Small intestine (tissue), 7 donors: ENCODE data around the gene ZMPSTE24. TPM values are rescaled to one million over a fixed set of nuclear protein-coding genes. Genes with fewer than 3 reads are reported as not detected.

Experiments
- DNase-seq, 2 donors: peaks; one replicate each; pipeline versions ENCODE4 v3.0.0 to v3.0.0-alpha.2; 2013
- FAIRE-seq: peaks from 2 replicates; lab custom pipeline; 2012; peaks lifted over from hg19 to GRCh38; lab: Jason Lieb, UNC
- H3K27ac ChIP-seq, 3 donors: one replicate each; pipeline ENCODE4 v1.5.1; 2013; ENCODE audit warnings: low read length in 2 of 3, mild to moderate bottlenecking in 2 of 3, control low read depth in 1 of 3, inconsistent platforms in 1 of 3, low read depth in 1 of 3, moderate library complexity in 1 of 3
- H3K27me3 ChIP-seq, 3 donors: one replicate each; pipeline ENCODE4 v1.6.1; 2013; ENCODE audit warnings: low read length in 3 of 3, inconsistent platforms in 1 of 3; ENCODE audit not compliant: control insufficient read depth in 3 of 3, insufficient read depth in 3 of 3
- H3K36me3 ChIP-seq, 3 donors: one replicate each; pipeline ENCODE4 v1.6.1; 2013; ENCODE audit warnings: low read length in 3 of 3, inconsistent platforms in 1 of 3, low read depth in 1 of 3, mild to moderate bottlenecking in 1 of 3, moderate library complexity in 1 of 3; ENCODE audit not compliant: control insufficient read depth in 3 of 3, insufficient read depth in 2 of 3
- H3K4me1 ChIP-seq, 3 donors: one replicate each; pipeline ENCODE4 v1.6.1; 2013; ENCODE audit warnings: low read length in 2 of 3, inconsistent platforms in 1 of 3, low read depth in 1 of 3, mild to moderate bottlenecking in 1 of 3, moderate library complexity in 1 of 3; ENCODE audit not compliant: control insufficient read depth in 3 of 3, insufficient read depth in 2 of 3
- H3K4me3 ChIP-seq, 3 donors: one replicate each; pipeline ENCODE4 v1.5.1; 2013; ENCODE audit warnings: low read length in 3 of 3, control low read depth in 1 of 3, inconsistent platforms in 1 of 3, low read depth in 1 of 3, mild to moderate bottlenecking in 1 of 3, moderate library complexity in 1 of 3
- H3K9me3 ChIP-seq, 2 donors: one replicate each; pipeline ENCODE4 v1.6.1; 2013; ENCODE audit warnings: low read depth in 1 of 2, low read length in 1 of 2; ENCODE audit not compliant: control insufficient read depth in 2 of 2, insufficient read depth in 1 of 2
- WGBS, 3 donors: extraction: QIAGEN DNeasy Blood & Tissue Kit; methylation state at CpG; one replicate each; pipeline ENCODE4 v1.1.7; 2013; 5-methylcytosine and 5-hydroxymethylcytosine counted together
- polyA plus RNA-seq, 4 donors: library from polyadenylated mRNA; stranded (reverse) in 3 of 4; unstranded in 1 of 4; fragments of 200-250 nt in 3 of 4; fragments of 120-200 nt in 1 of 4; gene quantifications; one replicate each; pipeline versions ENCODE4 v1.2.1 to v1.2.3, GENCODE V29; 2013
- donor health status: healthy with polysubstance abuse.
- donor health status: control.
- donor health status: control.
- donor health status: Bipolar disorder and iron deficiency.
- donor health status: healthy.

The ZMPSTE24 gene
- polyA plus RNA-seq, 4 donors = 9.8 to 45.0 (median 22.2) TPM

DNA sequence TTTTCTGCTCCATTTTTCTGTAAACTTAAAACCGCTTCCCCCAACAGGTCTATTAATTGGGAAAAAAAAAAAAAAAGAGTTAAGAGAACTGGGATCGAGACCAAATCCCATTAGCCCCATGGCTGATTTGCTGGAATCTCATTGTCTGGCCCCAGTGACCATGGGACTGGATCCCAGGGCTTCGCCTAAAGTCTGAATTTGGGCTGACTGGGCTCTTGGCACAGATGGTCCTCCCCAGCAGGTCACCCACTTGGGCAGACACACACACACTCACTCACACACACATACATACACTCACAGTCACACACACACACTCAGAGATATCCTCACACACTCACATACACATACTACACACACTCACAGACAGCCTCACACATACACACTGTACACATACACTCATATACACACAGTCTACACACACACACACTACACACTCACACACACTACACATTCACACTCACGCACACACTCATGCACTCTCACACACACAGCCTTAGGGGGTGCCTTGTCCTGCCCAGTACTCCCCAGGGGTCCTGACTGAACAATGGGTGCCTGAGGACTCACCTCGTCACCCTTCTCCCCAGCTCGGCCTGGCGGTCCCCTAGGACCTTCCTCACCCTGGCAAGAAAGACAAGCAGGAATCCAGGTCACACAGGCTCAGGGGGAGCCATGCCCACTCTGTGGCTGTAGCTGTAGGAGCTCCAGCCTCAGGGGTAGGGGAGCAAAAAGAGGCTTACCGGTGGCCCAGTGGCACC, 51.5 kb downstream of the ZMPSTE24 start:
- FAIRE-seq = no peak
- WGBS, 3 donors = 80 to 93% (median 92%) methylated on average over 7 to 8 of the region's 8 CpGs
- Histone ChIP-seq H3K9me3 (no peaks in the 10 kb centered on the region), H3K4me1 (peaks cover 0 to 29% (median 3%) of the 10 kb centered on the region in 3 donors), H3K27me3 (peaks cover 0 to 2% (median 0%) of the 10 kb centered on the region in 3 donors), H3K4me3 (no peak overlapping the region), H3K27ac (no peak overlapping the region), H3K36me3 (peaks cover 0 to 2% (median 0%) of the 10 kb centered on the region in 3 donors)
- DNase-seq = no peak

DNA sequence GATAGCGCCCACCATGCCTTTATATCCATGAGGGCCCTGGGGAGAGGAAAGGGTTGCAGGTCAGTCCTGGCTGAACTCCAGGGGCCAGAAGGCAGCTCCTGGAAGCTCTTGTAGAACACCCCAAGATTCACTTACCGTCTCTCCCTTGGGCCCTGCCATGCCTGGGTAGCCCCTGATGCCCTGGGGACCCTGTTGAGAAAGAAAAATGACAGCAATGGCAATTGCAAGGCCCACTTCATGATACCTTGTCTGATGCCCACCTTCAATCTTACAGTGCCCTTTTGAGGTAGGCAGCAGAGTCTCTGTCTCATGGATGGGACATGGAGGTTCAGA, 52.1 kb downstream of the ZMPSTE24 start:
- Histone ChIP-seq H3K27me3 (peaks cover 0 to 7% (median 0%) of the 10 kb centered on the region in 3 donors), H3K4me3 (no peak overlapping the region), H3K9me3 (no peaks in the 10 kb centered on the region), H3K27ac (no peak overlapping the region), H3K4me1 (peaks cover 0 to 34% (median 3%) of the 10 kb centered on the region in 3 donors), H3K36me3 (peaks cover 0 to 2% (median 0%) of the 10 kb centered on the region in 3 donors)
- 65 to 93% (median 90%) methylated on average over 2 of the region's 2 CpGs for WGBS, 3 donors
- FAIRE-seq = no peak
- no peak for DNase-seq

DNA sequence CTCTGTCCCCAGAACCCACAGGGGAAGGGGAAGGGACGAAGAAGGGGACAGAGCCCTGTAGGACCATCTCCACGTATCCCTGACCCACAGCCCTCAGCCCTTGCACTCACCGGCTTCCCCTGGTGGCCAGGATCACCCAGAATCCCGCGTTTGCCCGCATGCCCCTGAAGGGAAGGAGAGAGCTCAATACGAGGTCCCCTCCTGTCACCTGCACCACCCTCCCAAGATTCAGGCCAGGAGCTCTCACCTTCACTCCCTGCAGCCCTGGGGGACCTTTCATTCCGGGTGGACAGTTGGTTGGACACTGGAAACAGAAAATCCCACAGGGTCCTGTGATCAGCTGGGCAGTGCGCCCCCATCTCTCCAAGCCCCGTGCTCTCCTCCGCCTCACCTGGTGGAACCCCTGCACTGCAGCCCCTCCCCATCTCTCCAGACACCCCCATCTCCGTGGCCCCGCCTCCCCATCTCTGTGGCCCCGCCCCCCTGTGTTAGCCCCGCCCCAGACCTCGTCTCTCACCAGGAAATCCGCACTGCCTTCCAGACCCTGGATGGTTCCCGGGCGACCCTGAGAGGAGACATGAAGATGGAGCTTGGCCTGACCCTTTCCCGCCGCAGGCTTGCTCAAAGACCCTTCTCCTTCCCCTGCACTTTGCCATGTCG, 53.1 kb downstream of the ZMPSTE24 start:
- peaks cover 0 to 2% (median 0%) of the 10 kb centered on the region in 3 donors for H3K36me3 ChIP-seq
- H3K9me3 ChIP-seq = no peaks in the 10 kb centered on the region
- no peak for DNase-seq
- H3K4me3 ChIP-seq = no peak overlapping the region
- peaks cover 0 to 17% (median 4%) of the 10 kb centered on the region in 3 donors for H3K27me3 ChIP-seq
- FAIRE-seq = no peak
- peaks cover 0 to 42% (median 3%) of the 10 kb centered on the region in 3 donors for H3K4me1 ChIP-seq
- 86 to 92% (median 87%) methylated on average over 16 to 22 of the region's 22 CpGs for WGBS, 3 donors
- H3K27ac ChIP-seq = no peak overlapping the region

GRCh38 chr1:40311692-40312091, 53.7 kb downstream of the ZMPSTE24 start:
- DNase-seq = no peak
- H3K27me3 ChIP-seq = peaks cover 2 to 21% (median 4%) of the 10 kb centered on the region in 3 donors
- H3K9me3 ChIP-seq = no peaks in the 10 kb centered on the region
- H3K27ac ChIP-seq = no peak overlapping the region
- peaks cover 0 to 42% (median 3%) of the 10 kb centered on the region in 3 donors for H3K4me1 ChIP-seq
- 84 to 95% (median 88%) methylated on average over 5 of the region's 5 CpGs for WGBS, 3 donors
- H3K4me3 ChIP-seq = no peak overlapping the region
- FAIRE-seq = no peak
- H3K36me3 ChIP-seq = peaks cover 0 to 2% (median 0%) of the 10 kb centered on the region in 3 donors

DNA sequence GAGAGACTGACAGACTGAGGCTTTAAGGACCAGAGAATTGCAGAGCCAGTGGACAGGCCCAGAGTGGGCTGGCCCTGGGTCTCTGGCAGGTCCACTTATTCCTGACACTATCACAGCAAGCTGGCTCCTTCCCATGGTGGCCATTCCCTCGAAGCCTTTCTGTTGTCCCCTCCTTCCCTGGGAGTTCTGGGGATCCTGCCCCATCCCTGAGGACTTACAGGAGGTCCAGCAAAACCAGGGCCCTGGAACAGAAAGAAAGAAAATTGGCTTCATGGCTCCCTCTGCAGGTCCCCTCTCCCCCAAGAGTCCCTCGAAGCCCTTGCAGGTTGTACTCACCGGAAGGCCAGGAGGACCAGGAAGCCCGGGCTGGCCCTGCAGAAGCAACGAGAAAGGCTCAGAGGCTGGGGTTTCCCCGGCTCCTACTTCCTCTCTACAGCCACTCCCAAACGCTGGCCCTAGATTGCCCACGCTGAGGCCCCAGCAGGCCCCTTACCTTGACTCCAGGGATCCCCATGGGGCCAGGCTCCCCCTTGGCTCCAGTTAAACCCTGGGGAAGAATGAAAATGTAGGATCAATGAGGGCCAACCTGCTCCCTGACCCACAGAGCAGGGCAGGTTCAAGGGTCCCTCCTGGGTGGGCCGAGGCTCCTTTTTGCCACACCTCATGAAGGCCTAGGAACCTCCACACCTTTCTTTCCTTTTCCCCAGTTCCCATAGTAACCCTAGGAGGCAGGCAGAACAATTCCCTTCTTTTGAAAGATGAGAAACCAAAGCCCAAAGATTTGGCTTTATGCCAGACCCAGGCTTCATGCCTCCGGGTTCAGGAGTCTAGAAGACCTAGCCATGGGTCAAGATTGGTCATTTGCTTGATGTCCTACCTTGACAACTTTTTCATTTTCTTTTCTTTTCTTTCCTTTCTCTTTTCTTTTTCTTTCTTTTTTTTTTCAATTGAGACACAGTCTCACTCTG, 54.5 kb downstream of the ZMPSTE24 start:
- H3K27me3 ChIP-seq = peaks cover 2 to 29% (median 4%) of the 10 kb centered on the region in 3 donors
- no peak for FAIRE-seq
- peak; percentile 53 to 74 for DNase-seq
- 15 to 43% (median 21%) methylated on average over 10 of the region's 10 CpGs for WGBS, 3 donors
- H3K36me3 ChIP-seq = peaks cover 0 to 2% (median 0%) of the 10 kb centered on the region in 3 donors
- peaks cover 0 to 47% (median 3%) of the 10 kb centered on the region in 3 donors for H3K4me1 ChIP-seq
- H3K9me3 ChIP-seq = no peaks in the 10 kb centered on the region
- no peak overlapping the region for H3K27ac ChIP-seq
- H3K4me3 ChIP-seq = no peak overlapping the region

DNA sequence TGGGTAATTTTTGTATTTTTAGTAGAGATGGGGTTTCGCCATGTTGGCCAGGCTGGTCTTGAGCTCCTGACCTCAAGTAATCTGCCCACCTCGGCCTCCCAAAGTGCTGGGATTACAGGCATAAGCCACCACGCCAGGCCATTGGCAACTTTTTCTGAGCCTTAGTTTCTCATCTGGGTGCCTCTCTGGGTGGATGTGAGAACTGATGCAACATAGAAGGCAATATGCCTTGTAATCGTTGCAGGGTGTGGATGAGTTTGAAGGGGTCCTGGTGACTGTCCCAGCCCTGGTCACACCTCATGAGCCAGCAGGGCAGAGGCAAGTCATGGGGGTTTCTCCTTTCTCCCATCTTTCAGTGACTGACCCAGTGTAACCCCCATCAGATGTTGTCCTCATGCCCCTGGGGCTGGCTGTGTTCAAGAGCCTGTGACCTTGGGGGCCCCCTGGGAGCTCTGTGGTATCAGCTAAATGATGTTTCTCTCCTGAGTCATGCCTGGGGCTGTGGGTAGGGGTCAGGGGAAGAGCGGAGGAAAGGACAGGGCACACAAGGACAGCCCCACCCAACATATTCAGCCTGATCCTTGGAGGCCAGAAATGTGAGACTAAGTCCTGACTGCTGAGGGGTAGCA, 55.4 kb downstream of the ZMPSTE24 start:
- peak in 1 of 2 donors; percentile 42 for DNase-seq
- Histone ChIP-seq H3K4me1 (peaks cover 0 to 47% (median 3%) of the 10 kb centered on the region in 3 donors), H3K9me3 (no peaks in the 10 kb centered on the region), H3K36me3 (no peaks in the 10 kb centered on the region), H3K27ac (no peak overlapping the region), H3K4me3 (no peak overlapping the region), H3K27me3 (peaks cover 4 to 38% (median 6%) of the 10 kb centered on the region in 3 donors)
- 86 to 95% (median 94%) methylated on average over 5 of the region's 5 CpGs for WGBS, 3 donors
- no peak for FAIRE-seq

- H3K9me3 ChIP-seq = no peaks in the 10 kb centered on the region
- no peak overlapping the region for H3K4me3 ChIP-seq
- FAIRE-seq (no peak), DNase-seq (no peak)
- WGBS, 3 donors = 69 to 81% (median 72%) methylated on average over 9 of the region's 9 CpGs
- no peaks in the 10 kb centered on the region for H3K36me3 ChIP-seq
- peaks cover 4 to 43% (median 6%) of the 10 kb centered on the region in 3 donors for H3K27me3 ChIP-seq
- H3K27ac ChIP-seq = no peak overlapping the region
- peaks cover 0 to 47% (median 3%) of the 10 kb centered on the region in 3 donors for H3K4me1 ChIP-seq
These were observed 56.1 kb downstream of the ZMPSTE24 start for GRCh38 chr1:40313958-40314720.
